Spleen (tissue), 11 donors: ENCODE data around the gene TNRC6A. TPM values are rescaled to one million over a fixed set of nuclear protein-coding genes. Genes with fewer than 3 reads are reported as not detected.

Source experiments
- DNase-seq: peaks from one replicate; pipeline ENCODE4 v3.0.0-alpha.2; 2020
- H3K27ac ChIP-seq, 8 donors: fragments of 200-600 bp; sonication (generic) in 7 of 8; 1 replicate in 4 of 8; 2 replicates in 4 of 8; pipeline versions ENCODE4 v1.5.0 to v1.8.0; 2016 to 2021; ENCODE audit warnings: inconsistent platforms in 4 of 8, mild to moderate bottlenecking in 4 of 8, moderate library complexity in 1 of 8
- H3K27me3 ChIP-seq, 7 donors: fragments of 200-600 bp; sonication (generic) in 6 of 7; replicated peaks in 1 of 7; 1 replicate in 4 of 7; 2 replicates in 3 of 7; pipeline versions ENCODE4 v1.5.0 to v1.8.0; 2016 to 2021; ENCODE audit warnings: inconsistent platforms in 3 of 7, mild to moderate bottlenecking in 1 of 7
- H3K36me3 ChIP-seq, 6 donors: fragments of 200-600 bp; sonication (generic) in 5 of 6; 1 replicate in 4 of 6; 2 replicates in 2 of 6; pipeline versions ENCODE4 v1.5.0 to v1.8.0; 2016 to 2021; ENCODE audit warnings: inconsistent platforms in 2 of 6
- H3K4me1 ChIP-seq, 6 donors: fragments of 200-600 bp; sonication (generic) in 5 of 6; 1 replicate in 3 of 6; 2 replicates in 3 of 6; pipeline versions ENCODE4 v1.5.0 to v1.8.0; 2016 to 2021; ENCODE audit warnings: inconsistent platforms in 3 of 6
- H3K4me3 ChIP-seq, 8 donors: fragments of 200-600 bp; sonication (generic) in 7 of 8; 1 replicate in 4 of 8; 2 replicates in 4 of 8; pipeline versions ENCODE4 v1.5.0 to v1.8.0; 2016 to 2021; ENCODE audit warnings: inconsistent platforms in 4 of 8, mild to moderate bottlenecking in 4 of 8, moderate library complexity in 2 of 8
- H3K9me3 ChIP-seq, 8 donors: fragments of 200-600 bp; sonication (generic) in 7 of 8; 1 replicate in 4 of 8; 2 replicates in 4 of 8; pipeline versions ENCODE4 v1.5.0 to v1.8.0; 2016 to 2021; ENCODE audit warnings: inconsistent platforms in 4 of 8
- CTCF ChIP-seq, 11 experiments: fragments of 200-600 bp in 7 of 11; fragments of 450-650 bp in 4 of 11; sonication (generic) in 4 of 11; IDR thresholded peaks in 8 of 11; conservative IDR thresholded peaks in 3 of 11; 1 replicate in 7 of 11; 2 replicates in 4 of 11; pipeline versions ENCODE4 v1.4.0 to v1.8.0; 2016 to 2021; ENCODE audit warnings: antibody characterized with exemption in 11 of 11, inconsistent platforms in 4 of 11, mild to moderate bottlenecking in 1 of 11
- POLR2A ChIP-seq, 3 donors: fragments of 450-650 bp; IDR thresholded peaks; one replicate each; pipeline ENCODE4 v1.5.1; 2017; ENCODE audit warnings: antibody characterized with exemption in 3 of 3, mild to moderate bottlenecking in 1 of 3
- POLR2AphosphoS5 ChIP-seq, 3 donors: sonication (generic); formaldehyde crosslinking; IDR thresholded peaks; one replicate each; pipeline ENCODE4 v1.5.1; 2017; ENCODE audit warnings: antibody characterized with exemption in 3 of 3
- WGBS, 5 donors: extraction: QIAGEN DNeasy Blood & Tissue Kit in 3 of 5; methylation state at CpG; one replicate each; pipeline versions ENCODE4 v1.1.5 to v1.1.7; 2013 to 2018; 5-methylcytosine and 5-hydroxymethylcytosine counted together
- intact Hi-C: fragments of 100-400 bp; cut with DNase I; formaldehyde crosslinking; loops from one replicate; pipeline ENCODE4 v1.15.0; 2023; ENCODE audit warnings: low total_unique reads
- polyA plus RNA-seq, 3 donors: library from polyadenylated mRNA; stranded (reverse); fragments of 200-250 nt; gene quantifications; one replicate each; pipeline ENCODE4 v1.2.1, GENCODE V29; 2013
- total RNA-seq, 7 donors: library from RNA; depleted of rRNA in 3 of 7; stranded (reverse); fragments of >200 nt in 3 of 7; fragmentation: NEBNext Ultra II Directional in 4 of 7; extraction: Animal tissue kit (Norgen Biotek cat#: 25700) in 4 of 7; gene quantifications; one replicate each; pipeline versions ENCODE4 v1.1.0 to v1.2.1, GENCODE V29; 2016 to 2021
- donor health status: healthy with polysubstance abuse.
- donor health status: DM: no; HTN: no; CAD: no; lungs with moderate emphysema.
- donor health status: DM: no; HTN: no; CAD: no.
- donor health status: Bipolar disorder and iron deficiency.
- donor health status: healthy.
- donor health status: DM: no; HTN: no; CAD: no.
- donor health status: DM: yes; HTN: yes; CAD: no.

TNRC6A gene
- total and polyA plus RNA-seq, 10 donors, result 6.5 to 67.8 (median 57.3) TPM

GRCh38 chr16:24692854-24693253 is 36.6 kb upstream of the TNRC6A start:
- Histone ChIP-seq H3K27me3 (no peaks in the 10 kb centered on the region), H3K36me3 (no peaks in the 10 kb centered on the region), H3K4me1 (no peaks in the 10 kb centered on the region), H3K27ac (no peak overlapping the region), H3K4me3 (no peak overlapping the region), H3K9me3 (peaks cover 0 to 4% (median 0%) of the 10 kb centered on the region in 8 donors)
- no peak for DNase-seq
- intact Hi-C loops, result no loop called here
- TF ChIP-seq CTCF (IDR thresholded peaks at IDR 0.05 in 8 of 11, conservative IDR thresholded peaks at IDR 0.05 in 3 of 11), result no peak
- 69 to 83% (median 74%) methylated on average over 7 of the region's 7 CpGs for WGBS, 5 donors

- Histone ChIP-seq H3K27ac (no peak overlapping the region), H3K4me3 (no peak overlapping the region), H3K36me3 (no peaks in the 10 kb centered on the region), H3K9me3 (peaks cover 0 to 4% (median 0%) of the 10 kb centered on the region in 8 donors), H3K4me1 (no peaks in the 10 kb centered on the region), H3K27me3 (no peaks in the 10 kb centered on the region)
- TF ChIP-seq POLR2A (IDR thresholded peaks at IDR 0.05) (no peak), CTCF (IDR thresholded peaks at IDR 0.05 in 8 of 11, conservative IDR thresholded peaks at IDR 0.05 in 3 of 11) (no peak), POLR2AphosphoS5 (IDR thresholded peaks at IDR 0.05) (no peak)
- DNase-seq, result no peak
- 54 to 69% (median 60%) methylated on average over 5 of the region's 5 CpGs for whole genome bisulfite sequencing, 5 donors
- intact Hi-C loops, result no loop called here
These were observed 34.5 kb upstream of the TNRC6A start for GRCh38 chr16:24694931-24695330.

- intact Hi-C loops, result no loop called here
- Histone ChIP-seq H3K4me1 (no peaks in the 10 kb centered on the region), H3K4me3 (no peak overlapping the region), H3K27ac (no peak overlapping the region), H3K36me3 (no peaks in the 10 kb centered on the region), H3K27me3 (no peaks in the 10 kb centered on the region), H3K9me3 (peaks cover 0 to 4% (median 0%) of the 10 kb centered on the region in 8 donors)
- TF ChIP-seq CTCF (IDR thresholded peaks at IDR 0.05 in 8 of 11, conservative IDR thresholded peaks at IDR 0.05 in 3 of 11) (no peak), POLR2AphosphoS5 (IDR thresholded peaks at IDR 0.05) (no peak), POLR2A (IDR thresholded peaks at IDR 0.05) (no peak)
- DNase-seq, result no peak
- 68 to 90% (median 83%) methylated on average over 5 of the region's 5 CpGs for WGBS, 5 donors
These were observed 32.8 kb upstream of the TNRC6A start for GRCh38 chr16:24696699-24697098.

GRCh38 chr16:24698308-24698707 is 31.1 kb upstream of the TNRC6A start:
- Histone ChIP-seq H3K27ac (no peak overlapping the region), H3K36me3 (no peaks in the 10 kb centered on the region), H3K4me3 (no peak overlapping the region), H3K27me3 (no peaks in the 10 kb centered on the region), H3K9me3 (peaks cover 0 to 4% (median 0%) of the 10 kb centered on the region in 8 donors), H3K4me1 (no peaks in the 10 kb centered on the region)
- TF ChIP-seq POLR2A (IDR thresholded peaks at IDR 0.05), result no peak
- TF ChIP-seq CTCF (IDR thresholded peaks at IDR 0.05 in 8 of 11, conservative IDR thresholded peaks at IDR 0.05 in 3 of 11), result no peak
- TF ChIP-seq POLR2AphosphoS5 (IDR thresholded peaks at IDR 0.05), result no peak
- DNase-seq, result no peak
- WGBS, 5 donors, result 93 to 95% (median 94%) methylated on average over 5 of the region's 5 CpGs
- intact Hi-C loops, result no loop called here
